SU-DHL-6 (cell line): ENCODE results near the gene GPR132.

ENCODE experiments used
- H2AFZ ChIP-seq: fragments of 200-600 bp; sonication (generic); 2 replicates; pipeline ENCODE4 v1.6.1; 2014; ENCODE audit warnings: low read depth, mild to moderate bottlenecking, moderate library complexity, mixed read lengths, antibody characterized with exemption, low read length; ENCODE audit not compliant: severe bottlenecking
- H3F3A ChIP-seq: fragments of 200-600 bp; shearing (Covaris generic); 2 replicates; pipeline ENCODE4 v1.6.0; 2016; ENCODE audit warnings: antibody characterized with exemption, mild to moderate bottlenecking; ENCODE audit not compliant: insufficient read depth
- H3K27ac ChIP-seq: fragments of 200-600 bp; sonication (generic); 2 replicates; pipeline ENCODE4 v1.5.1; 2016; ENCODE audit warnings: low read depth, mild to moderate bottlenecking, low read length, moderate library complexity, mixed read lengths
- H3K27me3 ChIP-seq: fragments of 200-600 bp; sonication (generic), shearing (Covaris generic); 2 replicates; pipeline ENCODE4 v1.6.0; 2014; ENCODE audit warnings: mild to moderate bottlenecking, low read length
- H3K36me3 ChIP-seq: fragments of 200-600 bp; sonication (generic); 2 replicates; pipeline ENCODE4 v1.6.1; 2014; ENCODE audit warnings: mild to moderate bottlenecking, low read length, mixed read lengths
- H3K4me2 ChIP-seq: fragments of 300-600, 200-600 bp; shearing (Covaris generic), sonication (generic); 2 replicates; pipeline ENCODE4 v1.6.0; 2014; ENCODE audit warnings: low read length, low read depth, mild to moderate bottlenecking; ENCODE audit not compliant: poor library complexity, severe bottlenecking
- H3K4me3 ChIP-seq: fragments of 200-600 bp; sonication (generic); 2 replicates; pipeline ENCODE4 v1.5.1; 2014; ENCODE audit warnings: antibody characterized with exemption, low read length, mild to moderate bottlenecking, mixed read lengths; ENCODE audit not compliant: insufficient read depth, poor library complexity, severe bottlenecking
- H3K79me2 ChIP-seq: fragments of 200-600 bp; sonication (generic); 2 replicates; pipeline ENCODE4 v1.6.1; 2014; ENCODE audit warnings: mild to moderate bottlenecking, low read length, moderate library complexity; ENCODE audit not compliant: insufficient read depth
- H3K9ac ChIP-seq: fragments of 200-600 bp; sonication (generic); 2 replicates; pipeline ENCODE4 v1.7.0; 2014; ENCODE audit warnings: mild to moderate bottlenecking, low read length
- H3K9me2 ChIP-seq: fragments of 200-600 bp; sonication (generic); replicated peaks from 2 replicates; pipeline ENCODE4 v1.6.1; 2014; ENCODE audit warnings: low read length; ENCODE audit not compliant: insufficient read depth
- H3K9me3 ChIP-seq: fragments of 200-600 bp; sonication (generic); 2 replicates; pipeline ENCODE4 v1.6.1; 2014; ENCODE audit warnings: low read length, mixed read lengths; ENCODE audit not compliant: insufficient read depth
- H4K20me1 ChIP-seq: fragments of 200-600 bp; sonication (generic); 2 replicates; pipeline ENCODE4 v1.6.1; 2014; ENCODE audit warnings: low read depth, mild to moderate bottlenecking, antibody characterized with exemption, low read length, moderate library complexity, mixed read lengths
- EZH2phosphoT487 ChIP-seq: fragments of 200-600 bp; sonication (generic), shearing (Covaris generic); conservative IDR thresholded peaks from 2 replicates; pipeline ENCODE4 v1.6.1; 2018; ENCODE audit warnings: mild to moderate bottlenecking, antibody characterized with exemption, low read length, moderate library complexity, mixed read lengths
- TF ChIP-seq, protein P1 (sequence below): fragments of 200-600 bp; sonication (generic); IDR thresholded peaks from one replicate; pipeline ENCODE4 v1.5.1; 2017; ENCODE audit warnings: antibody characterized with exemption, mild to moderate bottlenecking, low read length, moderate library complexity; ENCODE audit not compliant: insufficient read depth, poor library complexity, severe bottlenecking

The GPR132 gene

DNA sequence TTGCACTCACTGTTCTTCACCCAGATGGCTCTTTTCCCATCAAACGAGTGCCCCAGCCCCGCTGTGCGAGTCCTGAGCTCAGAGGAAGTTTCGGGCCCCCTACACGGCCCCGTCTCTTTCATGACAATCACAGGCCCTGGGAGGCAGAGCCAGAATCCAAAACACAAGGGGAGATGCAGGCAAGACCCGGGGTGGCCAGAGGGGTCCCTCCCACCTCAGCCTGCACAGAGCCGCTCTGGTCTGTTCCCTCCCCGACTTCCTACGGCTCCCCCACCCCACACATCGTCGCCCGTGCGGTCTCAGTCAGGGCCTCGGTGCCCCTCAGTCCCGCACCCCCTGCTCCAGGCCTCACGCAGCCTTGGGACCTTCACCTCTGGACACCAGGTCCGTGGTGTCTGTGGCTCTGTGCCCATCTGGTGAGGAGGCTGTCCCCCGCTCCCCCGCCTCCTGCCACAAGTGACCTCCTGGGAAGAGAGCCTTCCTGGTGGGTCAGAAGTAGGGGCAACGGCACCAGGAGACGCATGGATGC, 8.9 kb downstream of the GPR132 start:
- Histone ChIP-seq H4K20me1 (no peaks in the 10 kb centered on the region), H3K9ac (no peak overlapping the region), H3K4me2 (no peak overlapping the region), H3K4me3 (no peak overlapping the region), H3K79me2 (no peaks in the 10 kb centered on the region), H3F3A (no peaks in the 10 kb centered on the region), H2AFZ (no peak overlapping the region), H3K27me3 (no peaks in the 10 kb centered on the region), H3K36me3 (no peaks in the 10 kb centered on the region), H3K27ac (no peak overlapping the region), H3K9me3 (no peaks in the 10 kb centered on the region), H3K9me2 (no peaks in the 10 kb centered on the region)
- TF ChIP-seq, protein P1, sequence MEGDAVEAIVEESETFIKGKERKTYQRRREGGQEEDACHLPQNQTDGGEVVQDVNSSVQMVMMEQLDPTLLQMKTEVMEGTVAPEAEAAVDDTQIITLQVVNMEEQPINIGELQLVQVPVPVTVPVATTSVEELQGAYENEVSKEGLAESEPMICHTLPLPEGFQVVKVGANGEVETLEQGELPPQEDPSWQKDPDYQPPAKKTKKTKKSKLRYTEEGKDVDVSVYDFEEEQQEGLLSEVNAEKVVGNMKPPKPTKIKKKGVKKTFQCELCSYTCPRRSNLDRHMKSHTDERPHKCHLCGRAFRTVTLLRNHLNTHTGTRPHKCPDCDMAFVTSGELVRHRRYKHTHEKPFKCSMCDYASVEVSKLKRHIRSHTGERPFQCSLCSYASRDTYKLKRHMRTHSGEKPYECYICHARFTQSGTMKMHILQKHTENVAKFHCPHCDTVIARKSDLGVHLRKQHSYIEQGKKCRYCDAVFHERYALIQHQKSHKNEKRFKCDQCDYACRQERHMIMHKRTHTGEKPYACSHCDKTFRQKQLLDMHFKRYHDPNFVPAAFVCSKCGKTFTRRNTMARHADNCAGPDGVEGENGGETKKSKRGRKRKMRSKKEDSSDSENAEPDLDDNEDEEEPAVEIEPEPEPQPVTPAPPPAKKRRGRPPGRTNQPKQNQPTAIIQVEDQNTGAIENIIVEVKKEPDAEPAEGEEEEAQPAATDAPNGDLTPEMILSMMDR, result no peak
- no peak for TF ChIP-seq EZH2phosphoT487

DNA sequence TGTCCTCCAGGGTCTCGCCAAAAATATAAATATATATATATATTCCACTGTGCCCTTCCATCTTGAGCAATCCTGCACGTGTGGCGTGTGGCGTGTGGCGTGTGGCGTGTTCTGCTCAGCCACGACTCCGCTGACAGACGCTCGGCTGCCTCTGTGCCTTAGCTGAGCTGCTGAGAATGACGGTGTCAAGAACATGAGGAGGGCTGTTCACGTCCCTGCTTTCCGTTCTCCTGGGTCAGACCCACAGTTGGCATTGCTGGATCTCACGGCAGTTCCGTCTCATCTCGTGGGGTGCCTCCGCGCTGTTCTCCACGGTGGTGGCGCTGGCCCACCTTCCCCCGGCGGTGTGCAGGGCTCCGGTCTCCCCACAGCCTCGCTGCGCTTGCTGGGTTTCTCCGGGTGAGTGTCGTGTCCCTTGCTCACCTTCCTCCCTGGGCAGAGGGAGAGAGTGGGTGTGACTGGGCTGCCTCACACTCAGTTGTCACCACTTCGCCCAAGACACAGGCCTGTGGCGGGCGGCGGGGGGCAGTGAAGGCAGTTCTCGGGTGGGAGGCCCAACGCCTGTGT, 9.4 kb downstream of the GPR132 start:
- no peaks in the 10 kb centered on the region for H4K20me1 ChIP-seq
- H3K4me3 ChIP-seq, result no peak overlapping the region
- H3K27ac ChIP-seq, result no peak overlapping the region
- H3K36me3 ChIP-seq, result no peaks in the 10 kb centered on the region
- no peaks in the 10 kb centered on the region for H3K9me2 ChIP-seq
- no peaks in the 10 kb centered on the region for H3K27me3 ChIP-seq
- no peaks in the 10 kb centered on the region for H3K9me3 ChIP-seq
- H2AFZ ChIP-seq, result no peak overlapping the region
- no peaks in the 10 kb centered on the region for H3F3A ChIP-seq
- H3K9ac ChIP-seq, result no peak overlapping the region
- no peaks in the 10 kb centered on the region for H3K79me2 ChIP-seq
- no peak for TF ChIP-seq EZH2phosphoT487
- TF ChIP-seq, protein P1, result no peak
- no peak overlapping the region for H3K4me2 ChIP-seq

DNA sequence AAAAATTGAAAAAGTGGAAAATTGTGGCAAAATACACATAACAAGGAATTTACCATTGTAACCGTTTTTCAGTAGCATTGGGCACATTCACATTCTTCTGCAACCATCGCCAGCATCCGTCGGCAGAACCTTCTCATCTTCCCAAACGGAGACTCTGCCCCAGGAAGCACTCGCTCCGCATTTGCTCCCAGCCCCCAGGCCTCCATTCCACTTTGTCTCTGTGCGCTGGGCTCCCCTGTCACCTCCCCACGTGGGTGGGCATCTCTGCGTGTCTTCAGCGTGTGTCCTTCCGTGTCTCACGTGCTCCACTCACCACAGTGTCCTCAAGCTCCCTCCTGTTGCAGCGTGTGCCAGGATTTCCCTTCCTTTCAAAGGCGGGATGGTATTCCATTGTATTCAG, 9.9 kb downstream of the GPR132 start:
- H3K27ac ChIP-seq, result no peak overlapping the region
- H3K9me3 ChIP-seq, result no peaks in the 10 kb centered on the region
- H3K4me2 ChIP-seq, result no peak overlapping the region
- H3K9me2 ChIP-seq, result no peaks in the 10 kb centered on the region
- H3K4me3 ChIP-seq, result no peak overlapping the region
- no peaks in the 10 kb centered on the region for H3K27me3 ChIP-seq
- no peaks in the 10 kb centered on the region for H3K36me3 ChIP-seq
- H2AFZ ChIP-seq, result no peak overlapping the region
- TF ChIP-seq, protein P1, result no peak
- TF ChIP-seq EZH2phosphoT487, result no peak
- no peaks in the 10 kb centered on the region for H4K20me1 ChIP-seq
- H3K9ac ChIP-seq, result no peak overlapping the region
- no peaks in the 10 kb centered on the region for H3F3A ChIP-seq
- H3K79me2 ChIP-seq, result no peaks in the 10 kb centered on the region
